GM12878 (cell line): Measurements from ENCODE around the gene ALAS1. TPM values are rescaled to one million over a fixed set of nuclear protein-coding genes. Genes with fewer than 3 reads are reported as not detected.

Experiments used
- ATAC-seq: fragments of 200-7000 bp; cut with Tn5 transposase; 3 replicates; pipeline ENCODE4 v1.9.1; 2020; ENCODE audit warnings: mild to moderate bottlenecking, moderate library complexity
- BruUV-seq: library from RNA; stranded (reverse); fragments of 400-500 nt; replicated peaks from 2 replicates; lab custom pipeline; 2021; lab: Mats Ljungman, UMichigan
- CTCF ChIA-PET: fragments of 300-600 bp; sonication (Branson Sonifier 250); formaldehyde crosslinking; extraction: SDS; loops from one replicate; lab custom pipeline; 2021; ENCODE audit warnings: inconsistent platforms; lab: Yijun Ruan, JAX
- POLR2A ChIA-PET: fragments of 350-600 bp; formaldehyde crosslinking; extraction: SDS; loops from one replicate; lab custom pipeline; 2021; ENCODE audit warnings: inconsistent platforms; lab: Charles Lee
- RAD21 ChIA-PET: fragments of 300-600 bp; sonication (Branson Sonifier 250); formaldehyde crosslinking; loops from one replicate; lab custom pipeline; 2023; ENCODE audit warnings: antibody characterized with exemption; ENCODE audit not compliant: unreplicated experiment; lab: Charles Lee
- SMC1A ChIA-PET: fragments of 300-600 bp; sonication (Branson Sonifier 250); formaldehyde crosslinking; loops from one replicate; lab custom pipeline; 2023; ENCODE audit not compliant: unreplicated experiment, uncharacterized antibody; lab: Charles Lee
- DNase-seq: peaks from one replicate; pipeline ENCODE4 v3.0.0-alpha.2; 2011; ENCODE audit warnings: low read depth, low spot score
- FAIRE-seq: peaks from 3 replicates; lab custom pipeline; 2011; peaks lifted over from hg19 to GRCh38; lab: Jason Lieb, UNC
- H2AFZ ChIP-seq: 2 replicates; pipeline ENCODE4 v1.6.0; 2011; ENCODE audit warnings: low read depth, low read length, control low read depth; ENCODE audit not compliant: control insufficient read depth
- H3K27ac ChIP-seq: 2 replicates; pipeline ENCODE4 v1.5.1; 2011; ENCODE audit warnings: control low read depth; ENCODE audit not compliant: control insufficient read depth, insufficient read depth
- H3K27me3 ChIP-seq, 2 experiments: replicated peaks in 1 of 2; 2 replicates each; pipeline versions ENCODE4 v1.6.0 to v1.6.1; 2011; ENCODE audit warnings: low read length in 1 of 2; ENCODE audit not compliant: control insufficient read depth in 2 of 2, insufficient read depth in 2 of 2
- H3K36me3 ChIP-seq, 2 experiments: 2 replicates each; pipeline ENCODE4 v1.5.1; 2011; ENCODE audit warnings: low read length in 1 of 2; ENCODE audit not compliant: control insufficient read depth in 2 of 2, insufficient read depth in 2 of 2
- H3K4me1 ChIP-seq: 2 replicates; pipeline ENCODE4 v1.6.1; 2011; ENCODE audit warnings: mild to moderate bottlenecking, low read length, moderate library complexity, mixed read lengths; ENCODE audit not compliant: control insufficient read depth, insufficient read depth
- H3K4me2 ChIP-seq: 2 replicates; pipeline ENCODE4 v1.6.0; 2011; ENCODE audit warnings: control low read depth; ENCODE audit not compliant: control insufficient read depth, insufficient read depth
- H3K4me3 ChIP-seq: fragments of 200-600 bp; sonication (generic); 2 replicates; pipeline ENCODE4 v1.5.1; 2016
- H3K79me2 ChIP-seq: 2 replicates; pipeline ENCODE4 v1.6.0; 2011; ENCODE audit warnings: low read length; ENCODE audit not compliant: control insufficient read depth, insufficient read depth
- H3K9ac ChIP-seq: 2 replicates; pipeline ENCODE4 v1.8.0; 2011; ENCODE audit warnings: low read length, control low read depth, mixed read lengths; ENCODE audit not compliant: control insufficient read depth, insufficient read depth
- H3K9me3 ChIP-seq: replicated peaks from 3 replicates; pipeline ENCODE4 v1.5.1; 2011; ENCODE audit warnings: mild to moderate bottlenecking, low read length; ENCODE audit not compliant: control insufficient read depth, insufficient read depth
- H4K20me1 ChIP-seq: 2 replicates; pipeline ENCODE4 v1.6.0; 2011; ENCODE audit not compliant: control insufficient read depth, insufficient read depth
- ASH2L ChIP-seq: fragments of 300-600, 200-600 bp; sonication (generic); IDR thresholded peaks from 2 replicates; pipeline ENCODE4 v1.6.1; 2017; ENCODE audit warnings: low read depth, mild to moderate bottlenecking, borderline replicate concordance
- BRCA1 ChIP-seq: IDR thresholded peaks from 2 replicates; pipeline ENCODE4 v1.6.1; 2011; ENCODE audit warnings: low read depth, low read length, improper control_type of control experiment
- EP300 ChIP-seq, 2 experiments: fragments of 150-350 bp in 1 of 2; IDR thresholded peaks; 2 replicates each; pipeline ENCODE4 v1.6.1; 2011 to 2012; ENCODE audit warnings: low read depth in 2 of 2, low read length in 2 of 2, borderline replicate concordance in 1 of 2, improper control_type of control experiment in 1 of 2, inconsistent platforms in 1 of 2; ENCODE audit not compliant: control insufficient read depth in 1 of 2
- GABPA ChIP-seq: IDR thresholded peaks from 2 replicates; pipeline ENCODE4 v1.6.1; 2014; ENCODE audit warnings: antibody characterized with exemption, low read depth, mild to moderate bottlenecking, inconsistent platforms
- HCFC1 ChIP-seq: fragments of 150-350 bp; IDR thresholded peaks from 2 replicates; pipeline ENCODE4 v1.6.1; 2014; ENCODE audit warnings: low read length
- HDAC6 ChIP-seq: fragments of 200-600 bp; sonication (generic); IDR thresholded peaks from one replicate; pipeline ENCODE4 v1.8.0; 2017; ENCODE audit warnings: antibody characterized with exemption; ENCODE audit not compliant: unreplicated experiment
- IRF3 ChIP-seq: fragments of 450-650 bp; IDR thresholded peaks from 2 replicates; pipeline ENCODE4 v1.6.1; 2014; ENCODE audit warnings: mild to moderate bottlenecking
- KLF5 ChIP-seq: fragments of 450-650 bp; IDR thresholded peaks from 2 replicates; pipeline ENCODE4 v1.6.1; 2014; ENCODE audit warnings: mild to moderate bottlenecking; ENCODE audit not compliant: partially characterized antibody
- SREBF1 ChIP-seq: IDR thresholded peaks from 2 replicates; pipeline ENCODE4 v1.6.1; 2012; ENCODE audit warnings: mild to moderate bottlenecking, low read length
- SUPT20H ChIP-seq: IDR thresholded peaks from 2 replicates; pipeline ENCODE4 v1.6.1; 2011; ENCODE audit warnings: low read depth, mild to moderate bottlenecking, low read length, moderate library complexity, borderline replicate concordance; ENCODE audit not compliant: control insufficient read depth
- ZBTB4 ChIP-seq: fragments of 450-650 bp; formaldehyde crosslinking; IDR thresholded peaks from 2 replicates; pipeline ENCODE4 v1.4.0; 2022; ENCODE audit warnings: mild to moderate bottlenecking, moderate library complexity
- ZNF274 ChIP-seq: IDR thresholded peaks from one replicate; pipeline ENCODE4 v1.8.0; 2011; ENCODE audit not compliant: insufficient read length, insufficient read depth
- ZNF592 ChIP-seq: fragments of 450-650 bp; IDR thresholded peaks from 2 replicates; pipeline ENCODE4 v1.6.1; 2017; ENCODE audit warnings: mild to moderate bottlenecking, moderate library complexity
- ZZZ3 ChIP-seq: IDR thresholded peaks from 2 replicates; pipeline ENCODE4 v1.6.1; 2011; ENCODE audit warnings: low read depth; ENCODE audit not compliant: control insufficient read depth, insufficient read length
- whole genome bisulfite sequencing: methylation state at CpG from one replicate; pipeline ENCODE4 v1.1.6; 2016; ENCODE audit warnings: low lambda C conversion rate; ENCODE audit not compliant: insufficient replicate concordance, insufficient coverage; ENCODE audit errors: missing lambda C conversion rate; 5-methylcytosine and 5-hydroxymethylcytosine counted together
- in situ Hi-C: fragments of 300-500 bp; cut with MboI; formaldehyde crosslinking; loops from 9 replicates; pipeline ENCODE4 v1.14.3; 2018; ENCODE audit warnings: mixed read lengths
- intact Hi-C: fragments of 100-400 bp; cut with micrococcal nuclease; formaldehyde crosslinking; loops from one replicate; pipeline ENCODE4 v1.14.2; 2022; ENCODE audit not compliant: unreplicated experiment
- polyA plus RNA-seq, 11 experiments: library from polyadenylated mRNA; depleted of rRNA in 4 of 11; unstranded in 6 of 11; stranded (reverse) in 5 of 11; fragments of >200 nt; fragmentation: Nextera tagmentation in 4 of 11; fragmentation: Illumina TruSeq in 1 of 11; extraction: Ambion mirVana in 4 of 11; extraction: Trizol in 1 of 11; gene quantifications; 1 replicate in 1 of 11; 2 replicates in 10 of 11; pipeline versions ENCODE4 v1.2.1 to v1.2.3, GENCODE V29; 2011 to 2016; ENCODE audit warnings: inconsistent platforms in 2 of 11, missing spikeins in 2 of 11, low read depth in 1 of 11
- total RNA-seq, 4 experiments: library from RNA; depleted of rRNA in 3 of 4; stranded (reverse); fragments of >200 nt in 3 of 4; fragmentation: Illumina TruSeq in 1 of 4; extraction: Trizol in 1 of 4; gene quantifications; 2 replicates each; pipeline versions ENCODE4 v1.2.1 to v1.2.3, GENCODE V29; 2013 to 2021

ALAS1 gene
- total and polyA plus RNA-seq, 10 of the 15 experiments (the other 5 are each of a cell fraction or from before 2014, with no cell fraction given), result 69.9 to 115 (median 94.1) TPM

- H2AFZ ChIP-seq, result no peak overlapping the region
- H3K9ac ChIP-seq, result no peak overlapping the region
- ChIA-PET CTCF (interaction anchor here (0.6 to 8.5 kb wide), 5 partner anchors 13 to 122 kb away, joined by 3 to 129 read pairs (median 53); no protein-coding TSS in a partner anchor), SMC1A (interaction anchor here (10.5 kb wide), 1 partner anchor 119 kb away, joined by 112 read pairs; no protein-coding TSS in a partner anchor), RAD21 (interaction anchor here (0.7 to 4.9 kb wide), 4 partner anchors 63 to 163 kb away, joined by 3 to 53 read pairs (median 4); no protein-coding TSS in a partner anchor), POLR2A (interaction anchor here (0.8 to 1.5 kb wide), 2 partner anchors 9 to 16 kb away, joined by 4 to 5 read pairs; no protein-coding TSS in a partner anchor)
- H4K20me1 ChIP-seq, result no peaks in the 10 kb centered on the region
- H3K36me3 ChIP-seq, result peaks cover 7 to 15% of the 10 kb centered on the region in 2 experiments
- H3K27me3 ChIP-seq, result no peaks in the 10 kb centered on the region
- H3K4me3 ChIP-seq, result no peak overlapping the region
- peaks cover 14% of the 10 kb centered on the region for H3K4me1 ChIP-seq
- DNase-seq (no peak), FAIRE-seq (no peak), ATAC-seq (no peak)
- no peak overlapping the region for H3K27ac ChIP-seq
- no peak overlapping the region for H3K4me2 ChIP-seq
- in situ Hi-C loops, result no loop called here
- no peaks in the 10 kb centered on the region for H3K9me3 ChIP-seq
- intact Hi-C loops, result no loop called here
- 69% methylated on average over 3 of the region's 3 CpGs for WGBS
- H3K79me2 ChIP-seq, result no peaks in the 10 kb centered on the region
- no TSS peak for BruUV-seq
- TF ChIP-seq SREBF1, result no peak
- TF ChIP-seq EP300 (IDR thresholded peaks at IDR 0.05; ENCODE audit: borderline replicate concordance in 1 of 2, control insufficient read depth in 1 of 2, low read depth in 2 of 2, low read length in 2 of 2), result no peak
- no peak for TF ChIP-seq KLF5
- no peak for TF ChIP-seq ZZZ3
- no peak for TF ChIP-seq GABPA
- no peak for TF ChIP-seq ZBTB4 (CRISPR knock-in tag)
- no peak for TF ChIP-seq HDAC6
- no peak for TF ChIP-seq IRF3
- no peak for TF ChIP-seq ZNF592
- TF ChIP-seq SUPT20H, result no peak
- TF ChIP-seq ASH2L, result no peak
- no peak for TF ChIP-seq ZNF274
- no peak for TF ChIP-seq BRCA1
- TF ChIP-seq HCFC1, result no peak
Measured at GRCh38 chr3:52218026-52218425, 20.1 kb downstream of the ALAS1 start.
